Activated B cell treated with CpG ODN at 0.5 μM for 24 hours (primary cell): ENCODE measurements around the gene SLC26A11. TPM values are rescaled to one million over a fixed set of nuclear protein-coding genes. Genes with fewer than 3 reads are reported as not detected.

Source experiments
- ATAC-seq: fragments of 200-7000 bp; cut with Tn5 transposase; one replicate; pipeline ENCODE4 v1.10.0; 2021; ENCODE audit warnings: low read depth, mild to moderate bottlenecking, moderate library complexity
- CTCF ChIA-PET: fragments of 350-600 bp; sonication (Branson Sonifier 250); formaldehyde crosslinking; loops from one replicate; lab custom pipeline; 2021; ENCODE audit warnings: antibody characterized with exemption; lab: Charles Lee
- POLR2A ChIA-PET: fragments of 350-600 bp; sonication (Branson Sonifier 250); formaldehyde crosslinking; loops from one replicate; lab custom pipeline; 2021; ENCODE audit warnings: antibody characterized with exemption; lab: Charles Lee
- DNase-seq: peaks from one replicate; pipeline ENCODE4 v3.0.0; 2022
- H3K27ac Mint-ChIP-seq: one replicate; pipeline ENCODE4 v1.8.0; 2020; ENCODE audit warnings: mixed read lengths
- H3K27me3 Mint-ChIP-seq: one replicate; pipeline ENCODE4 v1.8.0; 2021; ENCODE audit warnings: mixed read lengths
- H3K36me3 Mint-ChIP-seq: one replicate; pipeline ENCODE4 v1.8.0; 2021; ENCODE audit warnings: low read depth, mixed read lengths
- H3K4me1 Mint-ChIP-seq: one replicate; pipeline ENCODE4 v1.8.0; 2021; ENCODE audit warnings: mixed read lengths
- H3K4me3 Mint-ChIP-seq: one replicate; pipeline ENCODE4 v1.8.0; 2020; ENCODE audit warnings: mild to moderate bottlenecking, mixed read lengths
- H3K9me3 Mint-ChIP-seq: one replicate; pipeline ENCODE4 v1.8.0; 2020; ENCODE audit warnings: mixed read lengths
- intact Hi-C: fragments of 100-400 bp; cut with micrococcal nuclease; formaldehyde crosslinking; loops from one replicate; pipeline ENCODE4 v1.15.1; 2024
- total RNA-seq: library from RNA; stranded (reverse); gene quantifications from 2 replicates; pipeline ENCODE4 v1.2.3, GENCODE V29; 2022
- TF ChIP-seq, protein P1 (sequence below): fragments of 200-600 bp; IDR thresholded peaks from one replicate; pipeline ENCODE4 v1.8.0; 2022; ENCODE audit warnings: antibody characterized with exemption, mild to moderate bottlenecking

Gene SLC26A11
- total RNA-seq, 1 donor from 2014 or later = 8.4 TPM

DNA sequence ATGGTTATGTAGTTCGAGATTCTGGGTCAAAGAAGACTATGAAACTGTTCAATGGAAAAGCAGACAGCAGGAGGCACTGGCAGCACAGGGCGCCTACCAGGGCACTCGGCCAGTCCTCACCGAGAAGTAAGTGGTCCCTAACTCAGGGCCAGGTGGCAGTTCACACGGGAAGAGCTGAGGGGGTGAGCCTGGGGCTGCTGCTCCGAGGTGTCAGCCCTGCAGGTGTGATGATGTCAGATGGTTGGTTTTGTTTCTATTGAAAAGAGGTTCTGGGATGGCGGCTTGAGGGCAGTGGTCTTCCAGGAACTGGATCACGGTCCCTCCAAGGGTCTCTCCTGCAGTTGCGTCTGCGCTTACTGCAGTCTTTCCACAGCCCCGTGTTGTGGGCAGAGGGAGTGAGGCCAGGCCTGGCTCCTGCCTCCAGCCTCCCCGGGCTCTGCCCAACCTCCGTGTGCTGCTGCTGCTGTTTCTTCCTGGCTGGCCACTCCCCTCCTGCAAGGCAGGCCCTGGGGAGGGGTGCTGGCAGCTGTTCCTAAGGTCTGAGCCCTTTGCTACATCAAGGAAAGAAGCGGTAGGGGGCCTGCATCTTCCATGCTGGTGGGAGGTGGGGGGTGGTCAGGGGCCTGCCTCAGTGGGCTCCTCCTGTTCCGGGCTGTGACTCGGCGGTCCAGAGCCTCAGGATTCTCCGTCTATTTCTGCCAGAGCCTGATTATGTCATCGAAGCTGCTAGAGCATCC lies 63.1 kb downstream of the SLC26A11 start:
- H3K9me3 Mint-ChIP-seq = no peaks in the 10 kb centered on the region
- DNase-seq (no peak), ATAC-seq (no peak)
- CTCF ChIA-PET = no interaction called here
- H3K27me3 Mint-ChIP-seq = no peaks in the 10 kb centered on the region
- H3K27ac Mint-ChIP-seq = peak overlapping the region; percentile 63
- H3K4me1 Mint-ChIP-seq = no peaks in the 10 kb centered on the region
- intact Hi-C loops = no loop called here
- peaks cover 51% of the 10 kb centered on the region for H3K36me3 Mint-ChIP-seq
- no peak overlapping the region for H3K4me3 Mint-ChIP-seq
- POLR2A ChIA-PET = interaction anchor here (0.7 kb wide), 1 partner anchor 36 kb away, joined by 3 read pairs; no protein-coding TSS in a partner anchor
- TF ChIP-seq, protein P1, sequence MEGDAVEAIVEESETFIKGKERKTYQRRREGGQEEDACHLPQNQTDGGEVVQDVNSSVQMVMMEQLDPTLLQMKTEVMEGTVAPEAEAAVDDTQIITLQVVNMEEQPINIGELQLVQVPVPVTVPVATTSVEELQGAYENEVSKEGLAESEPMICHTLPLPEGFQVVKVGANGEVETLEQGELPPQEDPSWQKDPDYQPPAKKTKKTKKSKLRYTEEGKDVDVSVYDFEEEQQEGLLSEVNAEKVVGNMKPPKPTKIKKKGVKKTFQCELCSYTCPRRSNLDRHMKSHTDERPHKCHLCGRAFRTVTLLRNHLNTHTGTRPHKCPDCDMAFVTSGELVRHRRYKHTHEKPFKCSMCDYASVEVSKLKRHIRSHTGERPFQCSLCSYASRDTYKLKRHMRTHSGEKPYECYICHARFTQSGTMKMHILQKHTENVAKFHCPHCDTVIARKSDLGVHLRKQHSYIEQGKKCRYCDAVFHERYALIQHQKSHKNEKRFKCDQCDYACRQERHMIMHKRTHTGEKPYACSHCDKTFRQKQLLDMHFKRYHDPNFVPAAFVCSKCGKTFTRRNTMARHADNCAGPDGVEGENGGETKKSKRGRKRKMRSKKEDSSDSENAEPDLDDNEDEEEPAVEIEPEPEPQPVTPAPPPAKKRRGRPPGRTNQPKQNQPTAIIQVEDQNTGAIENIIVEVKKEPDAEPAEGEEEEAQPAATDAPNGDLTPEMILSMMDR = no peak

DNA sequence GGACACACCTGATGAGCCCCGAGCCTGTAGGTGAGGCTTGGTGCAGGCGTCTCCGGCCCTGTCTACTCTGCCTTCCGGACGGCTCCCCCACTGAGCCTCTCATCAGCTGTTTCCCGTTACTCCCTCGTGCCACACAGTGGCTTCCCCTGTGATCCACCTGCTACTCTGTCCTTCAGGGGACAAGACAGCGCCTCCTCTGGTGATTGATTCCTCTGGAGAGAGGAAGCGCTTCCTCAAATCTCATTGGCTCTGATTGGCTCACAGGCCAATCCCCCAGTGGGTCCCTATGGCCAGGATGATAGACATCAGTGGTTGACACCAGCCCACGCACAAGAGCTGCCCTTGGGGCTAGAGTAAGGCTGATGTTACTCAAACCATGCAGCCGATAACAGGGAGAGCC lies 64.4 kb downstream of the SLC26A11 start:
- ATAC-seq (no peak), DNase-seq (no peak)
- Mint-ChIP-seq H3K36me3 (peaks cover 50% of the 10 kb centered on the region), H3K27me3 (no peaks in the 10 kb centered on the region), H3K9me3 (no peaks in the 10 kb centered on the region), H3K4me1 (no peaks in the 10 kb centered on the region), H3K27ac (no peak overlapping the region), H3K4me3 (no peak overlapping the region)
- ChIA-PET CTCF (no interaction called here), POLR2A (interaction anchor here (0.6 to 0.7 kb wide), 2 partner anchors 23 to 34 kb away, joined by 3 to 5 read pairs; no protein-coding TSS in a partner anchor)
- intact Hi-C loops = no loop called here
- TF ChIP-seq, protein P1 = no peak

GRCh38 chr17:80285237-80285920 lies 65.2 kb downstream of the SLC26A11 start:
- peaks cover 50% of the 10 kb centered on the region for H3K36me3 Mint-ChIP-seq
- no peaks in the 10 kb centered on the region for H3K27me3 Mint-ChIP-seq
- TF ChIP-seq, protein P1 = no peak
- intact Hi-C loops = no loop called here
- no peak overlapping the region for H3K27ac Mint-ChIP-seq
- no peaks in the 10 kb centered on the region for H3K9me3 Mint-ChIP-seq
- ATAC-seq (no peak), DNase-seq (no peak)
- POLR2A ChIA-PET = interaction anchor here (0.5 kb wide), 1 partner anchor 22 kb away, joined by 6 read pairs; no protein-coding TSS in a partner anchor
- H3K4me1 Mint-ChIP-seq = no peaks in the 10 kb centered on the region
- CTCF ChIA-PET = no interaction called here
- no peak overlapping the region for H3K4me3 Mint-ChIP-seq

- H3K4me1 Mint-ChIP-seq = no peaks in the 10 kb centered on the region
- DNase-seq = no peak
- no peak overlapping the region for H3K4me3 Mint-ChIP-seq
- intact Hi-C loops = no loop called here
- ChIA-PET CTCF (no interaction called here), POLR2A (no interaction called here)
- TF ChIP-seq, protein P1 = no peak
- no peaks in the 10 kb centered on the region for H3K9me3 Mint-ChIP-seq
- H3K27ac Mint-ChIP-seq = no peak overlapping the region
- peaks cover 52% of the 10 kb centered on the region for H3K36me3 Mint-ChIP-seq
- ATAC-seq = no peak
- no peaks in the 10 kb centered on the region for H3K27me3 Mint-ChIP-seq
These were observed 66.4 kb downstream of the SLC26A11 start for GRCh38 chr17:80286638-80286960.

DNA sequence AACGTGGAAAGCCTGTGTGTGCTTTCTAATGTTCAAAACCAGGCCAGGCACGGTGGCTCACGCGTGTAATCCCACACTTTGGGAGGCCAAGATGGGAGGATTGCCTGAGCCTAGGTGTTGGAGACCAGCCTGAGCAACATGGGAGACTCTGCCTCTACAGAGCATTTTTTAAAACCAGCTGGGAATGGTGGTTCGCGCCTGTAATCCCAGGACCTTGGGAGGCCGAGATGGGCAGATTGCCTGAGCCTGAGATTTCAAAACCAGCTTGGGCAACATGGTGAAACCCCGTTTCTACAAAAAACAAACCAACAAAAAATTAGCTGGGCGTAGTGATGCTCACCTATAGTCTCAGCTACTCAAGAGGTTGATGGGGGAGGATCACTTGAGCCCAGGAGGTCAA lies 66.8 kb downstream of the SLC26A11 start:
- ATAC-seq (no peak), DNase-seq (no peak)
- ChIA-PET CTCF (no interaction called here), POLR2A (interaction anchor here (0.5 kb wide), 1 partner anchor 13 kb away, joined by 5 read pairs; no protein-coding TSS in a partner anchor)
- H3K4me1 Mint-ChIP-seq = no peaks in the 10 kb centered on the region
- no peak overlapping the region for H3K27ac Mint-ChIP-seq
- intact Hi-C loops = no loop called here
- TF ChIP-seq, protein P1 = no peak
- H3K36me3 Mint-ChIP-seq = peaks cover 56% of the 10 kb centered on the region
- no peaks in the 10 kb centered on the region for H3K27me3 Mint-ChIP-seq
- no peak overlapping the region for H3K4me3 Mint-ChIP-seq
- no peaks in the 10 kb centered on the region for H3K9me3 Mint-ChIP-seq
